Smooth muscle cell (in vitro differentiated cells): ENCODE data around the gene RAD51. TPM values are rescaled to one million over a fixed set of nuclear protein-coding genes. Genes with fewer than 3 reads are reported as not detected.

Experiments
- DNase-seq: peaks from one replicate; lab custom pipeline; 2025; ENCODE audit not compliant: unreplicated experiment; lab: John Stamatoyannopoulos, UW
- H2AFZ ChIP-seq: fragments of 200-600 bp; sonication (generic); 2 replicates; pipeline ENCODE4 v1.6.0; 2016; ENCODE audit warnings: antibody characterized with exemption, low read depth, mild to moderate bottlenecking
- H3F3A ChIP-seq: fragments of 200-600 bp; sonication (generic); 2 replicates; pipeline ENCODE4 v1.6.0; 2017; ENCODE audit warnings: antibody characterized with exemption, low read depth
- H3K27ac ChIP-seq: fragments of 200-600 bp; sonication (generic); 2 replicates; pipeline ENCODE4 v1.5.1; 2016; ENCODE audit warnings: low read depth, mild to moderate bottlenecking
- H3K27me3 ChIP-seq: fragments of 200-600 bp; sonication (generic); 2 replicates; pipeline ENCODE4 v1.6.1; 2016; ENCODE audit warnings: low read depth, mild to moderate bottlenecking
- H3K36me3 ChIP-seq: fragments of 200-600 bp; sonication (generic); 2 replicates; pipeline ENCODE4 v1.5.1; 2016; ENCODE audit warnings: low read depth
- H3K4me1 ChIP-seq: fragments of 200-600 bp; sonication (generic); 2 replicates; pipeline ENCODE4 v1.5.1; 2016; ENCODE audit warnings: low read depth
- H3K4me2 ChIP-seq: fragments of 200-600 bp; sonication (generic); 2 replicates; pipeline ENCODE4 v1.6.0; 2016; ENCODE audit warnings: mild to moderate bottlenecking
- H3K4me3 ChIP-seq: fragments of 200-600 bp; sonication (generic); 2 replicates; pipeline ENCODE4 v1.5.1; 2016; ENCODE audit warnings: mild to moderate bottlenecking
- H3K79me2 ChIP-seq: fragments of 200-600 bp; sonication (generic); 2 replicates; pipeline ENCODE4 v1.6.0; 2016; ENCODE audit warnings: low read depth, mild to moderate bottlenecking
- H3K9ac ChIP-seq: fragments of 200-600 bp; sonication (generic); 2 replicates; pipeline ENCODE4 v1.6.0; 2016; ENCODE audit warnings: low read depth
- H3K9me3 ChIP-seq: fragments of 200-600 bp; sonication (generic); replicated peaks from 2 replicates; pipeline ENCODE4 v1.5.1; 2016; ENCODE audit warnings: low read depth
- H4K20me1 ChIP-seq: fragments of 200-600 bp; sonication (generic); 2 replicates; pipeline ENCODE4 v1.6.0; 2016; ENCODE audit warnings: low read depth
- WGBS: methylation state at CpG from one replicate; pipeline ENCODE4 v1.1.7; 2016; ENCODE audit warnings: low lambda C conversion rate; 5-methylcytosine and 5-hydroxymethylcytosine counted together
- polyA plus RNA-seq: library from polyadenylated mRNA; unstranded; fragments of >200 nt; fragmentation: Nextera tagmentation; extraction: Ambion mirVana; gene quantifications from 2 replicates; pipeline ENCODE4 v1.2.1, GENCODE V29; 2016
- total RNA-seq: library from RNA; depleted of rRNA; stranded (reverse); fragments of >200 nt; gene quantifications from 2 replicates; pipeline ENCODE4 v1.2.3, GENCODE V29; 2014
- TF ChIP-seq, protein P1 (sequence below): fragments of 200-600 bp; sonication (generic); IDR thresholded peaks from 2 replicates; pipeline ENCODE4 v1.5.1; 2017; ENCODE audit warnings: borderline replicate concordance, mild to moderate bottlenecking, antibody characterized with exemption; ENCODE audit not compliant: insufficient read depth, poor library complexity, severe bottlenecking

RAD51 gene
- total and polyA plus RNA-seq, 2 experiments from 2014 or later, result 9.2 to 15.2 TPM

DNA sequence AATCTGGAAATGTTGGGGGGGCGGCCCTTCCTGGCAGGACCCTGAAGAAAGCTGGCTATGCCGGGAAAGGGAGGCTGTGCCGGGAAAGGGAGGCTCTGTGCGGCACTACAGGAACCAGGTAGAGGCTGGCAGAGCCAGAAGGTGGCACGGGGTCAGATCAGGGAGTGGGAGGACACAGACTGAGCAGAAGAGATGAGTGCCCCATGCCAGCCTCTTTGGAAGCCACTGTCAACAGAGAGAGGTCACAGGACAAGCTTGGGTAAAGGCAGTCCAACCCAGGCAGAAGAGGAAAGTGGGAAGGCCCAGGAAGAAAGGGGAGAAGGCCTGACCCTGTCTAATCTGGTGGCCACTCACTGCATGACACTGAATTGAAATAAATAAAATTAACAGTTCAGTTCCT lies 76.3 kb downstream of the RAD51 start:
- H3K27me3 ChIP-seq, result no peaks in the 10 kb centered on the region
- no peaks in the 10 kb centered on the region for H4K20me1 ChIP-seq
- no peaks in the 10 kb centered on the region for H3K9me3 ChIP-seq
- no peaks in the 10 kb centered on the region for H3K79me2 ChIP-seq
- DNase-seq, result no peak
- H3K36me3 ChIP-seq, result no peaks in the 10 kb centered on the region
- H3K4me3 ChIP-seq, result no peak overlapping the region
- no peak overlapping the region for H2AFZ ChIP-seq
- no peaks in the 10 kb centered on the region for H3F3A ChIP-seq
- TF ChIP-seq, protein P1, sequence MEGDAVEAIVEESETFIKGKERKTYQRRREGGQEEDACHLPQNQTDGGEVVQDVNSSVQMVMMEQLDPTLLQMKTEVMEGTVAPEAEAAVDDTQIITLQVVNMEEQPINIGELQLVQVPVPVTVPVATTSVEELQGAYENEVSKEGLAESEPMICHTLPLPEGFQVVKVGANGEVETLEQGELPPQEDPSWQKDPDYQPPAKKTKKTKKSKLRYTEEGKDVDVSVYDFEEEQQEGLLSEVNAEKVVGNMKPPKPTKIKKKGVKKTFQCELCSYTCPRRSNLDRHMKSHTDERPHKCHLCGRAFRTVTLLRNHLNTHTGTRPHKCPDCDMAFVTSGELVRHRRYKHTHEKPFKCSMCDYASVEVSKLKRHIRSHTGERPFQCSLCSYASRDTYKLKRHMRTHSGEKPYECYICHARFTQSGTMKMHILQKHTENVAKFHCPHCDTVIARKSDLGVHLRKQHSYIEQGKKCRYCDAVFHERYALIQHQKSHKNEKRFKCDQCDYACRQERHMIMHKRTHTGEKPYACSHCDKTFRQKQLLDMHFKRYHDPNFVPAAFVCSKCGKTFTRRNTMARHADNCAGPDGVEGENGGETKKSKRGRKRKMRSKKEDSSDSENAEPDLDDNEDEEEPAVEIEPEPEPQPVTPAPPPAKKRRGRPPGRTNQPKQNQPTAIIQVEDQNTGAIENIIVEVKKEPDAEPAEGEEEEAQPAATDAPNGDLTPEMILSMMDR, result no peak
- no peak overlapping the region for H3K9ac ChIP-seq
- H3K4me2 ChIP-seq, result no peak overlapping the region
- H3K27ac ChIP-seq, result no peak overlapping the region
- H3K4me1 ChIP-seq, result no peaks in the 10 kb centered on the region
- WGBS, result 96% methylated on average over 5 of the region's 5 CpGs

DNA sequence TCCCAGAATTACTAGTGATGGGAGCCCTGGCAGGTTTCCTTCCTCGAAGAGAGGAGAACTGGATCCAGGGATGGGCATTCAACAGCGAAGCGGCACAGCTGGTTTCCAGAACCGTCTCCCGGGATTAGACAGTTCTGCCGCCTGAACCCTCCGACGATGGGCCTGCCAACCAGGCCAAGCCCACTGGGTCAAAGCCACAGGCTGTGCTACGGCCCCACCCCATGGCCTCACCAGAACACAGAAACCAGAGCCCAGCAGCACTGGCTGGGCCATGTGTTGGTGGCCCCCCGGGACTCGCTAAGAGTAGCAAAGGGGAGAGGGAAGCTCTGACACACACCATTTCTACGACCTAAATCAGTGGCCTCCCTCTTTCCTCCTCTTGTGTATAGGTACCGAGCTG lies 77.0 kb downstream of the RAD51 start:
- no peaks in the 10 kb centered on the region for H3K9me3 ChIP-seq
- H2AFZ ChIP-seq, result no peak overlapping the region
- no peaks in the 10 kb centered on the region for H3F3A ChIP-seq
- H3K4me2 ChIP-seq, result no peak overlapping the region
- DNase-seq, result no peak
- TF ChIP-seq, protein P1, result no peak
- no peaks in the 10 kb centered on the region for H4K20me1 ChIP-seq
- no peak overlapping the region for H3K27ac ChIP-seq
- no peaks in the 10 kb centered on the region for H3K4me1 ChIP-seq
- no peaks in the 10 kb centered on the region for H3K36me3 ChIP-seq
- no peaks in the 10 kb centered on the region for H3K27me3 ChIP-seq
- H3K9ac ChIP-seq, result no peak overlapping the region
- WGBS, result 97% methylated on average over 13 of the region's 13 CpGs
- no peak overlapping the region for H3K4me3 ChIP-seq
- no peaks in the 10 kb centered on the region for H3K79me2 ChIP-seq

DNA sequence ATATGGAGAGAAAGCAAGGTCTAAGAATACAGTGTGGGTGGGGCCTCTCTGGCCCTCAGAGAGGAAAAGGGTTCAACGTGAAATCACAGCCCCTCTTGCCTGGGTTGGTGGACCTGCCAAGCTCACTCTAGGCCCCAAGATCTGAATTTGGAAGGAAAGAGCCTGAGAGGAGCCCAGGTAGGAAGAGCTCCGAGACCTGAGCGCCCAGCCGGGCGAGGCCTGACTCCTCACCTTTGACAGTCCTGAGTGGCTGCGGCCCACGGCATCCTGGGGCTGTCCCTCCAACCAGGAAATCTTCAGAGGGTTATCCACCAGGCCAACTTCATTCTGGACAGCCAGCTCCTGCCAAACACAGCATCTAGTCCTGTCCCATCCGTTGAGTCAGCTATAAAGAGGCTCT lies 78.5 kb downstream of the RAD51 start:
- Histone ChIP-seq H3K9me3 (no peaks in the 10 kb centered on the region), H3K4me3 (no peak overlapping the region), H3K4me1 (no peaks in the 10 kb centered on the region), H3K36me3 (peaks cover 3% of the 10 kb centered on the region), H3K4me2 (no peak overlapping the region), H3K79me2 (no peaks in the 10 kb centered on the region), H4K20me1 (no peaks in the 10 kb centered on the region), H3K27ac (no peak overlapping the region), H3F3A (no peaks in the 10 kb centered on the region), H3K9ac (no peak overlapping the region), H2AFZ (no peak overlapping the region), H3K27me3 (no peaks in the 10 kb centered on the region)
- no peak for DNase-seq
- 98% methylated on average over 8 of the region's 8 CpGs for WGBS
- TF ChIP-seq, protein P1, result no peak

GRCh38 chr15:40773902-40774301 lies 78.9 kb downstream of the RAD51 start:
- Histone ChIP-seq H3K36me3 (peaks cover 3% of the 10 kb centered on the region), H2AFZ (no peak overlapping the region), H4K20me1 (no peaks in the 10 kb centered on the region), H3K4me3 (no peak overlapping the region), H3F3A (no peaks in the 10 kb centered on the region), H3K9ac (no peak overlapping the region), H3K27ac (no peak overlapping the region), H3K4me2 (no peak overlapping the region), H3K9me3 (no peaks in the 10 kb centered on the region), H3K79me2 (no peaks in the 10 kb centered on the region), H3K4me1 (no peaks in the 10 kb centered on the region), H3K27me3 (no peaks in the 10 kb centered on the region)
- 97% methylated on average over 6 of the region's 6 CpGs for WGBS
- DNase-seq, result no peak
- TF ChIP-seq, protein P1, result no peak
